HG02571 (cell line): Measurements from ENCODE around the gene CTNNA3.
"Not testable (repeated sequence)": the region's sequence is repeated elsewhere in the genome, so short reads cannot be mapped to it uniquely, and the experiment has no call there.

Source experiments
- ATAC-seq: cut with Tn5 transposase; IDR thresholded peaks from one replicate; pipeline ENCODE4 v1.9.1; 2021; ENCODE audit warnings: mild to moderate bottlenecking, moderate library complexity; ENCODE audit not compliant: unreplicated experiment

The CTNNA3 gene

GRCh38 chr10:67257427-67258144 is 438.4 kb downstream of the CTNNA3 start:
- no peak for ATAC-seq

- no peak for ATAC-seq
These were observed 439.0 kb downstream of the CTNNA3 start for GRCh38 chr10:67257018-67257417.

- no peak for ATAC-seq
These were observed 445.3 kb downstream of the CTNNA3 start for GRCh38 chr10:67250686-67251085.

- ATAC-seq: no peak
These were observed 449.9 kb downstream of the CTNNA3 start for GRCh38 chr10:67246066-67246555.

GRCh38 chr10:67242528-67242927 is 453.5 kb downstream of the CTNNA3 start:
- no peak for ATAC-seq

DNA sequence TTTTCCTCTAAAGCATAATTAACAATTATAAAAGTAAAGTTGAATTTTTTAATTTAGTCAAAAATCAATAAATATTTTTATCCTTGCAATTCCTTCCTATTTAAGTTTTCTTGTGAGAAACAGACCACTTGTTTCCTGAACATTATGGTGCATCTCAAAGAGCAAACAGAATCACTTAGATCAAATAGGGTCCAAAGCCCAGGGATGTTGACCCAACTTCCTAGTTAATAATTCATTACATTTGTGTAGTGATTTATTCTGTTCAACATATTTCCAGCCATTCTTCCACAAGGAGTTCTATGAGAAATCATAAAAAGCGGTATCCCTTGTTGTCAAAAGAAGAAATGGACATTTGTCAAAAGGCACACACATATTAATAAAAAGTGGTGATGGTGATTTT is 454.5 kb downstream of the CTNNA3 start:
- ATAC-seq: no peak

DNA sequence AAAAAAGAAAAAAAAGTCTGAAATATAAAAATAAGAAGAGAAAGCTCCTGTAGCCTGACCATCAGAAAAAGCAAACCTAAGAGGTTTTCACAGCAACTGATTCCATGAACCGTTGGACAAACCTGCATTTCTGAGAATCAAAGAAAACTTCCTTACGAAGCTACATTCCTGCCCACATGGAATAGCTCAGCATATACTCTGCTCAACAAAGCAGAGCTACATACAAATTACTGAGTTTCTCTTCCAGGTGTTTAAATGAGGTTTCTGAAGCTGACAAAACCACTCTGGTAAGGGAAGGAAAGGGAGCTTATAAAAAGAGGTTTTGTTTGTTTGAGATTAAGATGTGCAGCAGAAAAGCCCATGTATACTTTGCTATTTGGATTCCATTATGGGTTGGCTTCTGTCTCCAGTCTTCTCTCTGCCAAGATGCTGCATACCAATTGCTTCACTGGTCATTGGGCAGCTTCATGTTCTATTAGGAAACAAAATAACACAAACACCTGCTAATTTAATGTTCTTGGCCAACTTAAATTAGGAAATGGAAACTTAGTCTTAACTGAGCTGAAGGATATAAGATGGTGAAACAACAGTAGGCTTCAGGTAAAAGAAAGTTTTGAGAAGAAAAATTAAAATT is 456.0 kb downstream of the CTNNA3 start:
- no peak for ATAC-seq

- not testable (repeated sequence) for ATAC-seq
These were observed 465.1 kb downstream of the CTNNA3 start for GRCh38 chr10:67230680-67231500.

DNA sequence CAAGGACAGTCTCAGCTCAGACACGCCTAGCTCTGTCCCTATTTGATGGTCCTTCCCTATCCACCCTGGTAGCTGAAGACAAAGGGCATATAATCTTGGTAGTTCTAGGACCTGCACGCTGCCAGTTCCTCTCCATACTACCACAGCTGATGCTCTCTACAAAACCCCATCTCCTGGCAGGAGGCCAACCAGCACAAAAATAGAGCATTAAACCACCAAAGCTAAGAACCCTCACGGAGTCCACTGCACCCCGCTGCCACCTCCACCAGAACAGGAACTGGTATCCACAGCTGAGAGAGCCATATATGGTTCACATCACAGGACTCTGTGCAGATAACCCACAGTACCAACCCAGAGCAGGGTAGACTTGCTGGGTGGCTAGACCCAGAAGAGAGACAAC is 470.8 kb downstream of the CTNNA3 start:
- no peak for ATAC-seq

- ATAC-seq: no peak
These were observed 471.4 kb downstream of the CTNNA3 start for GRCh38 chr10:67224553-67224952.

DNA sequence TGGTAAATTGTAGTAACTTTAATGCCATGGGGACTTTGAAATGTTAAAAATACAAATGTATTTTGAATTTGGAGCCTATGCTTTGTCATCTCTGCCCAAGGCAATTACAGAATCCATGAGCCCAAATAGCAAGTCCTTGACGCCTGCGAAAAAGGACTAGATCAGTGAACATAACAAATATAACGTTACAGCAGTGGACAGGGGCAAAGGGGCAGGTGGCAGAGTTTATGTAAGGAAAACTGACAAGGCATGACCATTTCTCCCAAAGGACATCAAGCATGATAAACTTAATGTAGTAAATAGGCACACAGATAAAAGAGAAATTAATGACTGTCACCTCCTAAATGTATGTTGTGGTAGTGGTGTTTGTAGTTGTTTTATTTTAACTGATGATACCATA is 473.1 kb downstream of the CTNNA3 start:
- ATAC-seq: no peak

DNA sequence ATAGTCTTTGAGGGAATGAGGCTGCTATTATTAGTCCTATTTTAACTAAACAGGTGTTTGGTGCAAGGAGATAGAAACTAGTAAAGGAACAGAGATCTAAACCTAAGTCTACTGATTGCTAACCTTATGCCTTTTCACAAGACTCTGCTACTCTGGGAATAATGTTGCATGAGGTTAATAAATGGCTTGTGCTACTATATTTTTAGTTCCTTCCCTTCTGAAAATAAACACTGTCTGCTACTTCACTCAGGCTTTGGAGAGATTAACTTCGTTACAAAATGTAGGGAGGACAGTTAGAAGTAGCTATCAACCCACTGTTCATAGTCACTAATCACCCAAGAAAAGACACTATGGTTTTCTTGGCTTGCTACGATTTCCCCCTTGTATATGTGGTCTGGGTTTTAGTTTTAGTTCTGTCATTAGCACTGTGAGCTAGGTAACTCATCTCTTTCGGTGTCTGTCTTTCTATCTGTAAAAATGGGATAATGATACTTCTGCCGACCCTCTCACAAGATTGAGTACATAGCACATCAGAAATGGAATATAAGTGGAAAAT is 474.0 kb downstream of the CTNNA3 start:
- ATAC-seq: no peak

DNA sequence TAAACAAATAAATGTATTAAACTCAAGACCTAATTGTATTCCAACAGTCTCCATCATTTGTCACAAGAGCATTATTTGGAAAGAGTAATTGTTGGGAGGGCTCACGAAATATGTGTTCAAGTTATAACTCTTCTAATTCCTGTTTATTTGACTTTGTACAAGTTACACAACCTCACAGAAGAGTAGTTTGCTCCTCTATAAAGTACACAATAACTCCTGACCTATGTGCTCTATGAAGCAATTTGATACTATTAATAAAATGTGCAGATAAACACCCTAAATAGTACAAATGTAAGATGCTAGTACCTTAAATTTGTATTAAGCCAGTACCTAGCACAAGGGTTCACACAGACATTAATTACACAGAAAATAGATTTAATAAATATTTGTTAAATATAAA is 484.3 kb downstream of the CTNNA3 start:
- ATAC-seq: no peak

- ATAC-seq: not testable (repeated sequence)
These were observed 488.1 kb downstream of the CTNNA3 start for GRCh38 chr10:67207923-67208322.

- no peak for ATAC-seq
These were observed 495.0 kb downstream of the CTNNA3 start for GRCh38 chr10:67200913-67201564.

DNA sequence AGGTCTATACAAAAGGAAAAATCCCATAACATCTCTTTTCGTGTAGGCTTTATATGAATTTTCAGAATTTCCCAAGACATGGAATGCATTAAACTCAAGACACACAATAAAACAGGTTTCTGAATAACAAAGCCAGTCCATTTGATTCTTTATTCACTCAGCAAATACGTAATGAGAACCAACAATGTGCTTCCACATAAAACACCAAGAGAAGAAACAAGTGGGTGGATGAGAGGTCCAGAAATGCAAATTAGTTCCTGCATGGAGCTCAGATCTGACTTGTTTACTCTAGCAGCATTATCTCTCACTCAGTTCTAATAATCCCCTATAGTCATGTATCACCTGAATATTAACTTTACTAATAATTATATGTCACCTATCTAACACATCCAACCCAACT is 520.6 kb downstream of the CTNNA3 start:
- ATAC-seq: no peak

- ATAC-seq: no peak
These were observed 522.2 kb downstream of the CTNNA3 start for GRCh38 chr10:67173787-67174186.

DNA sequence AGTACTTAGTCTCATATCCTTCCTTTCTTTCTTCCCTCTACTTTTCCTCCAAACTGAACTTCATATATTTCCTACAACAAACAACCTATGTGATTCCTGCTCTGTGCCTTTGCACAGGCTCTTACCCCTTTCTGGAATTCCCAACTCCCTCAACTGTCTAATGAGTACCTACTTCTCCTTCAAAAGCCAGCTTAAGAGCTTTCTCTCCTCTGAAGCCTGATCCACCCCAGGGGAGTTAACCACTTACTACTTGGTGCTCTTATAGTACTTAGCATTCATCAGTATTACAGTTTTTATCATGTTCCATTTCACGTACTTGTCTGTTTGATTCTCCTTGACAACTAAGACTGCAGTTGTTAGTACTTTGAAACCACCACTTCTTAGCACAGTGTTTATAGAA is 524.0 kb downstream of the CTNNA3 start:
- ATAC-seq: no peak

GRCh38 chr10:67156239-67156638 is 539.8 kb downstream of the CTNNA3 start:
- no peak for ATAC-seq

DNA sequence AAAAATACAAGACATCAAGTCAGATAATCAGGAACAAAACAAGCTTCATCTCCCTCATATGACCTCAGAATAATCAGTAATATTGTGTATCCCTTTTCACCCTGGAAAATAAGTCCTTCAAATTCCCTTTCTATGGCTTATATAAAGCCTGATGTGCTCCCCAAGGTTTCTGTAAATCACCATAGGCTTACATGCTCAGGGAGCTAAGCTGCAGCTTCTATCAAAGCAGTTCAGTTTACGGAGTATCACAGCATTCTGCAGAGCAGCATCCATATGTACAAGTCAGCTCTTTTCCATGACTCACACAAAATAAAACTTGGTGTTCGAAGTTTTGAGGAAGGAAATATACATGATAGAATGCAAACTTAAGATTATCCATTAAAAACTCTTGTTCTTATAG is 544.5 kb downstream of the CTNNA3 start:
- no peak for ATAC-seq

DNA sequence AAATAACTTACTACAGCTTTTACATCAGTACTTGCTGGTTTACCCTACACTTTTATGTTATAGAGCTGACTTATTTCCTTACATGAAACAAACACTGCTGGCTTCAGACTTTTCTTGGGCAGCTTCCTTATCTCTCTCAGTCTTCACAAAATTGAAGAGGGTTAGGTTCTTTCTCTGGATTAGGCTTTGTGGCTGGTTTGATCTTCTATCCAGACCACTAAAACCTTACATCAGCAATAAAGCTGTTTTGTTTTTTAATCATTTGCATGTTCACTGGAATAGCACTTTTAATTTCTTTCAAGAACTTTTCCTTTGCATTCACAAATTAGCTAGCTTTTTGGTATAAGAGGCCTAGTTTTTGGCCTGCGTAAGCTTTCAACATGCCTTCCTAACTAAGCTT is 551.5 kb downstream of the CTNNA3 start:
- ATAC-seq: no peak
